SK-N-SH (cell line): ENCODE results near the gene A4GNT. TPM values are rescaled to one million over a fixed set of nuclear protein-coding genes. Genes with fewer than 3 reads are reported as not detected.

Experiments used
- CTCF ChIA-PET: fragments of 300-600, 350-600 bp; formaldehyde crosslinking; extraction: SDS; loops from one replicate; lab custom pipeline; 2021; lab: Yijun Ruan, JAX
- POLR2A ChIA-PET: fragments of 350-600 bp; sonication (Branson Sonifier 250); formaldehyde crosslinking; extraction: SDS; loops from one replicate; lab custom pipeline; 2020; ENCODE audit warnings: antibody characterized with exemption, inconsistent platforms; lab: Yijun Ruan, JAX
- DNase-seq: peaks from one replicate; pipeline ENCODE4 v3.0.0; 2012
- H2AFZ ChIP-seq: fragments of 200-600 bp; sonication (generic); 2 replicates; pipeline ENCODE4 v1.8.1; 2016; ENCODE audit warnings: antibody characterized with exemption, mild to moderate bottlenecking, low read depth
- H3F3A ChIP-seq: fragments of 200-600 bp; sonication (generic); replicated peaks from 2 replicates; pipeline ENCODE3; 2016; ENCODE audit warnings: antibody characterized with exemption, mild to moderate bottlenecking; ENCODE audit not compliant: insufficient read depth
- H3K27ac ChIP-seq, 2 experiments: fragments of 200-500 bp in 1 of 2; fragments of 200-600 bp in 1 of 2; sonication (Bioruptor generic) in 1 of 2; sonication (generic), shearing (Covaris generic) in 1 of 2; 2 replicates each; pipeline versions ENCODE4 v1.5.1 to v1.6.1; 2014 to 2016; ENCODE audit warnings: low read depth in 2 of 2, inconsistent platforms in 1 of 2, low read length in 1 of 2, mild to moderate bottlenecking in 1 of 2, mixed read lengths in 1 of 2
- H3K27me3 ChIP-seq: fragments of 200-600 bp; sonication (generic), shearing (Covaris generic); 2 replicates; pipeline ENCODE4 v1.6.1; 2016; ENCODE audit warnings: mixed run types; ENCODE audit not compliant: insufficient read depth
- H3K36me3 ChIP-seq, 2 experiments: fragments of 200-500 bp in 1 of 2; fragments of 200-600 bp in 1 of 2; sonication (Bioruptor generic) in 1 of 2; sonication (generic) in 1 of 2; replicated peaks in 1 of 2; 2 replicates each; pipeline versions ENCODE3 to v1.5.1; 2014 to 2016; ENCODE audit warnings: low read length in 1 of 2, mild to moderate bottlenecking in 1 of 2; ENCODE audit not compliant: insufficient read depth in 2 of 2, control insufficient read depth in 1 of 2
- H3K4me1 ChIP-seq, 2 experiments: fragments of 200-500 bp in 1 of 2; fragments of 200-600 bp in 1 of 2; sonication (Bioruptor generic) in 1 of 2; sonication (generic), shearing (Covaris generic) in 1 of 2; 2 replicates each; pipeline versions ENCODE4 v1.5.1 to v1.6.1; 2014 to 2016; ENCODE audit warnings: low read depth in 1 of 2, low read length in 1 of 2, mixed run types in 1 of 2; ENCODE audit not compliant: insufficient read depth in 2 of 2, control insufficient read depth in 1 of 2
- H3K4me2 ChIP-seq: fragments of 200-600 bp; sonication (generic), shearing (Covaris generic); 2 replicates; pipeline ENCODE4 v1.6.1; 2017; ENCODE audit warnings: mixed run types
- H3K4me3 ChIP-seq, 2 experiments: fragments of 200-500 bp in 1 of 2; fragments of 200-600 bp in 1 of 2; sonication (Bioruptor generic) in 1 of 2; sonication (generic), shearing (Covaris generic) in 1 of 2; 2 replicates each; pipeline versions ENCODE4 v1.5.1 to v1.8.1; 2014 to 2016; ENCODE audit warnings: low read depth in 2 of 2, inconsistent platforms in 1 of 2, low read length in 1 of 2, mild to moderate bottlenecking in 1 of 2, mixed read lengths in 1 of 2, moderate library complexity in 1 of 2
- H3K79me2 ChIP-seq: fragments of 200-600 bp; sonication (generic); 2 replicates; pipeline ENCODE4 v1.8.1; 2017; ENCODE audit warnings: mild to moderate bottlenecking; ENCODE audit not compliant: insufficient read depth
- H3K9ac ChIP-seq: fragments of 200-600 bp; sonication (generic); 2 replicates; pipeline ENCODE4 v1.6.1; 2017; ENCODE audit warnings: mixed run types
- H3K9me2 ChIP-seq: fragments of 200-600 bp; sonication (generic); 2 replicates; pipeline ENCODE4 v1.6.1; 2017; ENCODE audit warnings: mixed run types
- H3K9me3 ChIP-seq: fragments of 200-600 bp; sonication (generic); 2 replicates; pipeline ENCODE4 v1.6.1; 2017; ENCODE audit warnings: mixed run types, mild to moderate bottlenecking, moderate library complexity
- H4K20me1 ChIP-seq: fragments of 200-600 bp; sonication (generic); 2 replicates; pipeline ENCODE4 v1.6.1; 2017; ENCODE audit warnings: mild to moderate bottlenecking, mixed run types; ENCODE audit not compliant: insufficient read depth
- CHD2 ChIP-seq: fragments of 150-350 bp; IDR thresholded peaks from 2 replicates; pipeline ENCODE4 v1.6.1; 2018; ENCODE audit warnings: low read length; ENCODE audit not compliant: partially characterized antibody
- ELF1 ChIP-seq: IDR thresholded peaks from 2 replicates; pipeline ENCODE4 v1.4.0; 2012
- EP300 ChIP-seq, 2 experiments: IDR thresholded peaks; 2 replicates each; pipeline versions ENCODE4 v1.4.0 to v1.6.1; 2012; ENCODE audit warnings: borderline replicate concordance in 1 of 2, low read depth in 1 of 2, low read length in 1 of 2
- EZH2phosphoT487 ChIP-seq: fragments of 200-600 bp; sonication (generic); IDR thresholded peaks from 2 replicates; pipeline ENCODE4 v1.6.1; 2017; ENCODE audit warnings: low read depth, mixed run types, mild to moderate bottlenecking, antibody characterized with exemption, moderate library complexity, borderline replicate concordance
- FOXM1 ChIP-seq: IDR thresholded peaks from 2 replicates; pipeline ENCODE4 v1.4.0; 2012; ENCODE audit warnings: low read depth, mild to moderate bottlenecking
- GABPA ChIP-seq: IDR thresholded peaks from 2 replicates; pipeline ENCODE4 v1.4.0; 2012; ENCODE audit warnings: low read depth, mild to moderate bottlenecking
- JUND ChIP-seq: IDR thresholded peaks from 2 replicates; pipeline ENCODE4 v1.4.0; 2012
- MEF2A ChIP-seq: IDR thresholded peaks from 2 replicates; pipeline ENCODE4 v1.4.0; 2012; ENCODE audit warnings: low read depth, borderline replicate concordance
- POLR2AphosphoS5 ChIP-seq: IDR thresholded peaks from 2 replicates; pipeline ENCODE4 v1.6.1; 2012; ENCODE audit warnings: low read depth, low read length
- RAD21 ChIP-seq: IDR thresholded peaks from 2 replicates; pipeline ENCODE4 v1.6.1; 2012; ENCODE audit warnings: mild to moderate bottlenecking, low read length
- RCOR1 ChIP-seq: fragments of 150-350 bp; IDR thresholded peaks from 2 replicates; pipeline ENCODE4 v1.6.1; 2017; ENCODE audit warnings: antibody characterized with exemption, low read length
- RFX5 ChIP-seq: IDR thresholded peaks from 2 replicates; pipeline ENCODE4 v1.6.1; 2012; ENCODE audit warnings: mild to moderate bottlenecking, improper control_type of control experiment, low read length
- RXRA ChIP-seq: IDR thresholded peaks from 2 replicates; pipeline ENCODE4 v1.4.0; 2012; ENCODE audit warnings: low read depth, mild to moderate bottlenecking, borderline replicate concordance
- SIN3A ChIP-seq: IDR thresholded peaks from 2 replicates; pipeline ENCODE4 v1.6.1; 2012; ENCODE audit warnings: low read depth, mild to moderate bottlenecking, low read length, moderate library complexity, borderline replicate concordance
- SMC3 ChIP-seq: IDR thresholded peaks from 2 replicates; pipeline ENCODE4 v1.6.1; 2012; ENCODE audit warnings: low read depth, low read length, improper control_type of control experiment
- TAF1 ChIP-seq: IDR thresholded peaks from 2 replicates; pipeline ENCODE4 v1.6.1; 2012; ENCODE audit warnings: low read depth, mild to moderate bottlenecking, low read length, moderate library complexity, borderline replicate concordance
- TCF12 ChIP-seq: IDR thresholded peaks from 2 replicates; pipeline ENCODE4 v1.4.0; 2012
- TEAD4 ChIP-seq: IDR thresholded peaks from 2 replicates; pipeline ENCODE4 v1.4.0; 2012; ENCODE audit warnings: mild to moderate bottlenecking, borderline replicate concordance; ENCODE audit not compliant: insufficient read depth
- YY1 ChIP-seq: IDR thresholded peaks from 2 replicates; pipeline ENCODE4 v1.4.0; 2012; ENCODE audit warnings: low read depth, mild to moderate bottlenecking
- WGBS: methylation state at CpG from one replicate; pipeline ENCODE4 v1.1.6; 2017; ENCODE audit warnings: low lambda C conversion rate; 5-methylcytosine and 5-hydroxymethylcytosine counted together
- polyA plus RNA-seq, 3 experiments: library from polyadenylated mRNA; depleted of rRNA; stranded (reverse); fragments of >200 nt; gene quantifications; 2 replicates each; pipeline ENCODE4 v1.2.3, GENCODE V29; 2012
- TF ChIP-seq, protein P1 (sequence below): fragments of 150-350 bp; IDR thresholded peaks from 2 replicates; pipeline ENCODE4 v1.6.1; 2017; ENCODE audit warnings: antibody characterized with exemption, low read length, low read depth, borderline replicate concordance
- TF ChIP-seq, protein P2 (sequence below): IDR thresholded peaks from 2 replicates; pipeline ENCODE4 v1.4.0; 2012; ENCODE audit warnings: low read depth, borderline replicate concordance
- TF ChIP-seq, protein P3 (sequence below): IDR thresholded peaks from 2 replicates; pipeline ENCODE4 v1.4.0; 2012; ENCODE audit warnings: low read depth, borderline replicate concordance

The A4GNT gene
- polyA plus RNA-seq, 1 of the 3 experiments (the other 2 are of a cell fraction) = not detected

DNA sequence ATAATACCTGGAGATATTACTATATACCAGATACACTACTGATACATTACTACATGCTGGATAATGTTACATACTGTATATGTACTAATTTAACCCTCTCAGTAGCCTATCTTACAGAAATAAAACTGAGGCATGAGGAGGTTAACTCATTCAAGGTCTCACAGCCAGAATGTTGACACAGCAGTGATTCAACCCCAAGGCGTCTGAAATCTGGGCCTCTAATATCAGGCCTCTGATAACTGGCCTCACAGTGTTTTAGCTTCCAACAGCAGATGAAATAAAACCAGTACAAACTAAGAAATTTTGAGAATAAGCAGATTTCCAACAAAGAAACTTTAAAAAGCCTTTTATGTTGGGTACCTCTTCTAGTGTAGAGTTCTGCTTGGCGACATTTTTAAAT lies 40.2 kb downstream of the A4GNT start:
- Histone ChIP-seq H3K4me3 (no peak overlapping the region), H3K4me1 (peaks cover 0 to 11% of the 10 kb centered on the region in 2 experiments; a peak in 2 of 4 replicates), H3K36me3 (peaks cover 51 to 70% of the 10 kb centered on the region in 2 experiments), H3K27me3 (no peaks in the 10 kb centered on the region), H3F3A (peaks cover 17% of the 10 kb centered on the region), H3K27ac (no peak overlapping the region), H3K79me2 (peaks cover 9% of the 10 kb centered on the region; the same call in 1 of the 2 replicates), H4K20me1 (no peaks in the 10 kb centered on the region), H3K4me2 (no peak overlapping the region), H2AFZ (no peak overlapping the region), H3K9me2 (no peaks in the 10 kb centered on the region), H3K9ac (no peak overlapping the region), H3K9me3 (no peaks in the 10 kb centered on the region; the same call in 1 of the 2 replicates)
- ChIA-PET POLR2A (no interaction called here), CTCF (interaction anchor here (2.8 kb wide), 1 partner anchor 22 kb away, joined by 13 read pairs; no protein-coding TSS in a partner anchor)
- no peak for TF ChIP-seq ELF1
- no peak for TF ChIP-seq YY1
- no peak for TF ChIP-seq EP300 (IDR thresholded peaks at IDR 0.05; ENCODE audit: borderline replicate concordance in 1 of 2, low read depth in 1 of 2, low read length in 1 of 2)
- TF ChIP-seq, protein P1, sequence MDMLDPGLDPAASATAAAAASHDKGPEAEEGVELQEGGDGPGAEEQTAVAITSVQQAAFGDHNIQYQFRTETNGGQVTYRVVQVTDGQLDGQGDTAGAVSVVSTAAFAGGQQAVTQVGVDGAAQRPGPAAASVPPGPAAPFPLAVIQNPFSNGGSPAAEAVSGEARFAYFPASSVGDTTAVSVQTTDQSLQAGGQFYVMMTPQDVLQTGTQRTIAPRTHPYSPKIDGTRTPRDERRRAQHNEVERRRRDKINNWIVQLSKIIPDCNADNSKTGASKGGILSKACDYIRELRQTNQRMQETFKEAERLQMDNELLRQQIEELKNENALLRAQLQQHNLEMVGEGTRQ = no peak
- no peak for TF ChIP-seq TEAD4
- no peak for TF ChIP-seq SMC3
- TF ChIP-seq MEF2A = no peak
- TF ChIP-seq GABPA = no peak
- no peak for DNase-seq
- WGBS = 77% methylated on average over 2 of the region's 2 CpGs

DNA sequence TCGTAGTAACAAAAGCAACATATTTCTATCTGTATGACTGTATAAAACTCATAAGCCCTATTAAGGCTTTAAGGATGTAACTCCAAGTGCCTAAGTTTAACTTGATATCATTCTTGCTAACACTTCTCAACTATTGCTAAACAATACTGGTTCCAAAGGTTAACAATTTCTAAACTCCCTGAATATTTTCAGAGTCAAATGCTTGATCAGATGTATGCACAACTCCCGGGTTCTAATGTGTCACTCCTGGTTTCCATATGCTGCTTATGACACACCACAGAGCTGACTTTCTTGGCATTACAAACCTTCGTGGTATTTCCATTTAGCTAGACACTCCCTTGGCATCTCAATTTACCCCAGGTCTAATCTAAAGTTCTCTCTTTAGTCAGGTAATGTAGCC lies 43.1 kb downstream of the A4GNT start:
- ChIA-PET POLR2A (no interaction called here), CTCF (interaction anchor here (0.7 to 1.1 kb wide), 2 partner anchors 9 to 23 kb away, joined by 3 read pairs; no protein-coding TSS in a partner anchor)
- no peak overlapping the region for H2AFZ ChIP-seq
- H3K27me3 ChIP-seq = no peaks in the 10 kb centered on the region
- no peak for DNase-seq
- 30% methylated on average over 3 of the region's 3 CpGs for WGBS
- peak overlapping the region; percentile 45; the same call in 1 of the 2 replicates for H3K4me2 ChIP-seq
- H3K9me2 ChIP-seq = no peaks in the 10 kb centered on the region
- peak overlapping the region; percentile 74 to 76; a peak in 3 of 4 replicates for H3K27ac ChIP-seq
- H4K20me1 ChIP-seq = no peaks in the 10 kb centered on the region
- peaks cover 49 to 61% of the 10 kb centered on the region in 2 experiments for H3K36me3 ChIP-seq
- H3K79me2 ChIP-seq = peaks cover 6% of the 10 kb centered on the region; the same call in 1 of the 2 replicates
- H3F3A ChIP-seq = peaks cover 23% of the 10 kb centered on the region
- peaks cover 0 to 11% of the 10 kb centered on the region in 2 experiments; a peak in 2 of 4 replicates for H3K4me1 ChIP-seq
- no peak overlapping the region for H3K4me3 ChIP-seq
- H3K9me3 ChIP-seq = no peaks in the 10 kb centered on the region; the same call in 1 of the 2 replicates
- peak overlapping the region; percentile 25; the same call in 1 of the 2 replicates for H3K9ac ChIP-seq
- TF ChIP-seq, protein P2, sequence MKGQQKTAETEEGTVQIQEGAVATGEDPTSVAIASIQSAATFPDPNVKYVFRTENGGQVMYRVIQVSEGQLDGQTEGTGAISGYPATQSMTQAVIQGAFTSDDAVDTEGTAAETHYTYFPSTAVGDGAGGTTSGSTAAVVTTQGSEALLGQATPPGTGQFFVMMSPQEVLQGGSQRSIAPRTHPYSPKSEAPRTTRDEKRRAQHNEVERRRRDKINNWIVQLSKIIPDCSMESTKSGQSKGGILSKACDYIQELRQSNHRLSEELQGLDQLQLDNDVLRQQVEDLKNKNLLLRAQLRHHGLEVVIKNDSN = no peak
- TF ChIP-seq TAF1 (no peak), CHD2 (no peak), EZH2phosphoT487 (no peak), RCOR1 (no peak), RAD21 (no peak), FOXM1 (no peak), GABPA (no peak), ELF1 (no peak), SIN3A (0 out of 2 replicates have a peak, but pooled peaks have one; percentile 31), POLR2AphosphoS5 (peak; percentile 88), JUND (peak; percentile 79), YY1 (no peak), RXRA (peak; percentile 44; the same call in 1 of the 2 replicates), TEAD4 (peak; percentile 76; the same call in 1 of the 2 replicates), EP300 (IDR thresholded peaks at IDR 0.05; ENCODE audit: borderline replicate concordance in 1 of 2, low read depth in 1 of 2, low read length in 1 of 2) (peak; percentile 12 to 69; a peak in 2 of 4 replicates), RFX5 (no peak), TCF12 (peak; percentile 99)
- TF ChIP-seq, protein P3, sequence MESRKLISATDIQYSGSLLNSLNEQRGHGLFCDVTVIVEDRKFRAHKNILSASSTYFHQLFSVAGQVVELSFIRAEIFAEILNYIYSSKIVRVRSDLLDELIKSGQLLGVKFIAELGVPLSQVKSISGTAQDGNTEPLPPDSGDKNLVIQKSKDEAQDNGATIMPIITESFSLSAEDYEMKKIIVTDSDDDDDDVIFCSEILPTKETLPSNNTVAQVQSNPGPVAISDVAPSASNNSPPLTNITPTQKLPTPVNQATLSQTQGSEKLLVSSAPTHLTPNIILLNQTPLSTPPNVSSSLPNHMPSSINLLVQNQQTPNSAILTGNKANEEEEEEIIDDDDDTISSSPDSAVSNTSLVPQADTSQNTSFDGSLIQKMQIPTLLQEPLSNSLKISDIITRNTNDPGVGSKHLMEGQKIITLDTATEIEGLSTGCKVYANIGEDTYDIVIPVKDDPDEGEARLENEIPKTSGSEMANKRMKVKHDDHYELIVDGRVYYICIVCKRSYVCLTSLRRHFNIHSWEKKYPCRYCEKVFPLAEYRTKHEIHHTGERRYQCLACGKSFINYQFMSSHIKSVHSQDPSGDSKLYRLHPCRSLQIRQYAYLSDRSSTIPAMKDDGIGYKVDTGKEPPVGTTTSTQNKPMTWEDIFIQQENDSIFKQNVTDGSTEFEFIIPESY = no peak
